Measurements from ENCODE around the gene SPPL3.

DNA sequence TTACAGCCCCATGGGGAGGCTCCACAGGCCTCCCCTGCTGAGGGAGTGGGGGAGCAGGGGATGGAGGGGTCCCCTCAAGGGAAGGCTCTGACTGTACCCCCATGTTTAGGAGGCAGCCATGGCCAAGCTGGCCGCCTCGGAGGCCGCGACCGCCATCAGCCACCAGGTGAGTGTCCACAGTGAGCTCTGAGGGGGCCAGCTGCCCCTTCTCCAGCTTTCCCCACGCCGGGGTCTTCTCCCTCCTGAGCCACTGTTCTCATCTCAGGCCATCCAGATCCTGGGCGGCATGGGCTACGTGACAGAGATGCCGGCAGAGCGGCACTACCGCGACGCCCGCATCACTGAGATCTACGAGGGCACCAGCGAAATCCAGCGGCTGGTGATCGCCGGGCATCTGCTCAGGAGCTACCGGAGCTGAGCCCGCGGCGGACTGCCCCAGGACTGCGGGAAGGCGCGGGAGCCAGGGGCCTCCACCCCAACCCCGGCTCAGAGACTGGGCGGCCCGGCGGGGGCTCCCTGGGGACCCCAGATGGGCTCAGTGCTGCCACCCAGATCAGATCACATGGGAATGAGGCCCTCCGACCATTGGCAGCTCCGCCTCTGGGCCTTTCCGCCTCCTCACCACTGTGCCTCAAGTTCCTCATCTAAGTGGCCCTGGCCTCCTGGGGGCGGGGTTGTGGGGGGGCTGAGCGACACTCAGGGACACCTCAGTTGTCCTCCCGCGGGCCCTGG, 165.0 kb downstream of the SPPL3 start:
- TF ChIP-seq TAF1 (IDR thresholded peaks at IDR 0.05; ENCODE audit: borderline replicate concordance, low read depth, low read length) (no peak), POLR2AphosphoS5 (IDR thresholded peaks at IDR 0.05; ENCODE audit: low read depth, low read length) (no peak), POLR2A (IDR thresholded peaks at IDR 0.05; ENCODE audit: low read depth, low read length) (no peak)

Measured in GM12892 (cell line).